ENCODE data around the gene SUPT3H. TPM values are rescaled to one million over a fixed set of nuclear protein-coding genes. Genes with fewer than 3 reads are reported as not detected.

SUPT3H gene
- total RNA-seq, 1 experiment from 2014 or later = 3.6 TPM

- ChIA-PET POLR2A (ENCODE audit: unreplicated experiment) (no interaction called here), CTCF (no interaction called here)
- Histone ChIP-seq H3K4me1 (ENCODE audit: insufficient read depth, low read length) (peaks cover 4% of the 10 kb centered on the region; the same call in 1 of the 2 replicates), H4K20me1 (ENCODE audit: low read length) (no peaks in the 10 kb centered on the region), H2AFZ (ENCODE audit: low read length) (no peak overlapping the region), H3K36me3 (ENCODE audit: low read depth, low read length) (no peaks in the 10 kb centered on the region), H3K27me3 (ENCODE audit: low read length) (no peaks in the 10 kb centered on the region), H3K4me2 (ENCODE audit: low read length) (no peak overlapping the region), H3K4me3 (ENCODE audit: low read length) (no peak overlapping the region), H3K9ac (ENCODE audit: low read length) (no peak overlapping the region), H3F3A (ENCODE audit: low read length, unreplicated experiment) (no peaks in the 10 kb centered on the region), H3K27ac (ENCODE audit: low read length) (no peak overlapping the region), H3K9me3 (ENCODE audit: low read length) (no peaks in the 10 kb centered on the region), H3K9me2 (replicated peaks; ENCODE audit: low read length) (no peaks in the 10 kb centered on the region), H3K79me2 (ENCODE audit: low read length) (no peaks in the 10 kb centered on the region)
- TF ChIP-seq EZH2 (IDR thresholded peaks at IDR 0.05; ENCODE audit: low read length, unreplicated experiment) (no peak), CTCF (conservative IDR thresholded peaks at IDR 0.05; ENCODE audit: low read depth, low read length) (no peak)
- BruUV-seq (replicated peaks) = no TSS peak
- DNase-seq (no peak), ATAC-seq (no peak)
- intact Hi-C loops (cut with micrococcal nuclease) = no loop called here
These were observed 217.4 kb downstream of the SUPT3H start for GRCh38 chr6:45160305-45160704.

- no peak for ATAC-seq
- Histone ChIP-seq H3K9me3 (ENCODE audit: low read length) (no peaks in the 10 kb centered on the region), H3K27ac (ENCODE audit: low read length) (no peak overlapping the region), H3K27me3 (ENCODE audit: low read length) (no peaks in the 10 kb centered on the region), H3K4me2 (ENCODE audit: low read length) (no peak overlapping the region), H3K9ac (ENCODE audit: low read length) (no peak overlapping the region), H3K4me1 (ENCODE audit: insufficient read depth, low read length) (no peaks in the 10 kb centered on the region), H3K4me3 (ENCODE audit: low read length) (no peak overlapping the region), H3F3A (ENCODE audit: low read length, unreplicated experiment) (no peaks in the 10 kb centered on the region), H3K36me3 (ENCODE audit: low read depth, low read length) (no peaks in the 10 kb centered on the region), H3K79me2 (ENCODE audit: low read length) (no peaks in the 10 kb centered on the region), H4K20me1 (ENCODE audit: low read length) (no peaks in the 10 kb centered on the region), H2AFZ (ENCODE audit: low read length) (no peak overlapping the region), H3K9me2 (replicated peaks; ENCODE audit: low read length) (no peaks in the 10 kb centered on the region)
- no peak for DNase-seq
- CTCF ChIA-PET = no interaction called here
- TF ChIP-seq CTCF (conservative IDR thresholded peaks at IDR 0.05; ENCODE audit: low read depth, low read length) (no peak), EZH2phosphoT487 (IDR thresholded peaks at IDR 0.05; ENCODE audit: borderline replicate concordance, low read length) (no peak), EZH2 (IDR thresholded peaks at IDR 0.05; ENCODE audit: low read length, unreplicated experiment) (no peak)
- no TSS peak for BruUV-seq (replicated peaks)
- POLR2A ChIA-PET (ENCODE audit: unreplicated experiment) = no interaction called here
- intact Hi-C loops (cut with micrococcal nuclease) = no loop called here
These were observed 221.7 kb downstream of the SUPT3H start for GRCh38 chr6:45156075-45156474.

- TF ChIP-seq EZH2 (IDR thresholded peaks at IDR 0.05; ENCODE audit: low read length, unreplicated experiment) (no peak), EZH2phosphoT487 (IDR thresholded peaks at IDR 0.05; ENCODE audit: borderline replicate concordance, low read length) (no peak), CTCF (conservative IDR thresholded peaks at IDR 0.05; ENCODE audit: low read depth, low read length) (no peak)
- Histone ChIP-seq H3K36me3 (ENCODE audit: low read depth, low read length) (no peaks in the 10 kb centered on the region), H3K4me3 (ENCODE audit: low read length) (no peak overlapping the region), H3K4me1 (ENCODE audit: insufficient read depth, low read length) (no peaks in the 10 kb centered on the region), H2AFZ (ENCODE audit: low read length) (no peak overlapping the region), H3K27me3 (ENCODE audit: low read length) (no peaks in the 10 kb centered on the region), H3K9me2 (replicated peaks; ENCODE audit: low read length) (no peaks in the 10 kb centered on the region), H3F3A (ENCODE audit: low read length, unreplicated experiment) (no peaks in the 10 kb centered on the region), H3K79me2 (ENCODE audit: low read length) (no peaks in the 10 kb centered on the region), H3K27ac (ENCODE audit: low read length) (no peak overlapping the region), H3K9me3 (ENCODE audit: low read length) (no peaks in the 10 kb centered on the region), H3K9ac (ENCODE audit: low read length) (no peak overlapping the region), H4K20me1 (ENCODE audit: low read length) (no peaks in the 10 kb centered on the region), H3K4me2 (ENCODE audit: low read length) (no peak overlapping the region)
- DNase-seq (no peak), ATAC-seq (no peak)
- CTCF ChIA-PET = no interaction called here
- POLR2A ChIA-PET (ENCODE audit: unreplicated experiment) = no interaction called here
- intact Hi-C loops (cut with micrococcal nuclease) = no loop called here
- no TSS peak for BruUV-seq (replicated peaks)
These were observed 222.3 kb downstream of the SUPT3H start for GRCh38 chr6:45155341-45155894.

All from PC-3 (cell line).